ENCODE data around the gene CLK2.
"Not testable (repeated sequence)": the region's sequence is repeated elsewhere in the genome, so short reads cannot be mapped to it uniquely, and the experiment has no call there.

CLK2 gene

GRCh38 chr1:155242805-155243358, 30.4 kb downstream of the CLK2 start:
- no peak for DNase-seq (ENCODE audit: low read depth in 2 of 2)

- DNase-seq (ENCODE audit: low read depth in 2 of 2), result no peak
Observed at GRCh38 chr1:155241841-155242264, 31.5 kb downstream of the CLK2 start.

- no peak for DNase-seq (ENCODE audit: low read depth in 2 of 2)
Observed at GRCh38 chr1:155241069-155241679, 32.1 kb downstream of the CLK2 start.

GRCh38 chr1:155236451-155236850, 36.9 kb downstream of the CLK2 start:
- DNase-seq (ENCODE audit: low read depth in 2 of 2), result no peak

GRCh38 chr1:155235375-155235774, 37.9 kb downstream of the CLK2 start:
- DNase-seq (ENCODE audit: low read depth in 2 of 2), result not testable (repeated sequence)

GRCh38 chr1:155233502-155233901, 39.8 kb downstream of the CLK2 start:
- DNase-seq (ENCODE audit: low read depth in 2 of 2), result not testable (repeated sequence)

GRCh38 chr1:155232001-155232978, 41.0 kb downstream of the CLK2 start:
- not testable (repeated sequence) for DNase-seq (ENCODE audit: low read depth in 2 of 2)

- DNase-seq (ENCODE audit: low read depth in 2 of 2), result not testable (repeated sequence)
Observed at GRCh38 chr1:155231302-155231701, 42.0 kb downstream of the CLK2 start.

GRCh38 chr1:155228096-155228427, 45.2 kb downstream of the CLK2 start:
- no peak for DNase-seq (ENCODE audit: low read depth in 2 of 2)

GRCh38 chr1:155227261-155228095, 45.8 kb downstream of the CLK2 start:
- peak; percentile 97 to 100 for DNase-seq (ENCODE audit: low read depth in 2 of 2)

- no peak for DNase-seq (ENCODE audit: low read depth in 2 of 2)
Observed at GRCh38 chr1:155226910-155227260, 46.4 kb downstream of the CLK2 start.

- DNase-seq (ENCODE audit: low read depth in 2 of 2), result peak; percentile 70 to 84
Observed at GRCh38 chr1:155226188-155226909, 47.0 kb downstream of the CLK2 start.

- not testable (repeated sequence) for DNase-seq (ENCODE audit: low read depth in 2 of 2)
Observed at GRCh38 chr1:155225404-155225759, 47.9 kb downstream of the CLK2 start.

- no peak for DNase-seq (ENCODE audit: low read depth in 2 of 2)
Observed at GRCh38 chr1:155223047-155223446, 50.3 kb downstream of the CLK2 start.

GRCh38 chr1:155220211-155220965, 52.9 kb downstream of the CLK2 start:
- DNase-seq (ENCODE audit: low read depth in 2 of 2), result not testable (repeated sequence)

GRCh38 chr1:155219592-155220031, 53.7 kb downstream of the CLK2 start:
- DNase-seq (ENCODE audit: low read depth in 2 of 2), result no peak

GRCh38 chr1:155218854-155219591, 54.3 kb downstream of the CLK2 start:
- no peak for DNase-seq (ENCODE audit: low read depth in 2 of 2)

GRCh38 chr1:155214702-155215101, 58.6 kb downstream of the CLK2 start:
- not testable (repeated sequence) for DNase-seq (ENCODE audit: low read depth in 2 of 2)

All from stimulated activated CD8-positive, alpha-beta memory T cell treated with anti-CD3 and anti-CD28 coated beads, Interleukin-2, amount 100 ng/mL, for 1 hour (primary cell).